ENCODE data around the gene TMEM92.
"Not testable (repeated sequence)": the region's sequence is repeated elsewhere in the genome, so short reads cannot be mapped to it uniquely, and the experiment has no call there.

The TMEM92 gene

GRCh38 chr17:50276588-50277356 is 2.5 kb downstream of the TMEM92 start:
- no peak for DNase-seq

GRCh38 chr17:50277357-50277754 is 3.1 kb downstream of the TMEM92 start:
- no peak for DNase-seq

- no peak for DNase-seq
Observed at GRCh38 chr17:50278526-50279180, 4.4 kb downstream of the TMEM92 start.

GRCh38 chr17:50279181-50279526 is 4.9 kb downstream of the TMEM92 start:
- DNase-seq = no peak

- DNase-seq = no peak
Observed at GRCh38 chr17:50279639-50280038, 5.4 kb downstream of the TMEM92 start.

- DNase-seq = no peak
Observed at GRCh38 chr17:50280068-50280467, 5.8 kb downstream of the TMEM92 start.

- DNase-seq = no peak
Observed at GRCh38 chr17:50280801-50281441, 6.7 kb downstream of the TMEM92 start.

GRCh38 chr17:50281739-50282401 is 7.6 kb downstream of the TMEM92 start:
- DNase-seq = no peak

GRCh38 chr17:50283246-50283645 is 9.0 kb downstream of the TMEM92 start:
- no peak for DNase-seq

- DNase-seq = no peak
Observed at GRCh38 chr17:50283714-50284113, 9.4 kb downstream of the TMEM92 start.

- DNase-seq = no peak
Observed at GRCh38 chr17:50285941-50286340, 11.7 kb downstream of the TMEM92 start.

GRCh38 chr17:50287302-50287701 is 13.0 kb downstream of the TMEM92 start:
- DNase-seq = not testable (repeated sequence)

GRCh38 chr17:50288306-50288705 is 14.0 kb downstream of the TMEM92 start:
- no peak for DNase-seq

GRCh38 chr17:50289278-50289677 is 15.0 kb downstream of the TMEM92 start:
- DNase-seq = no peak

GRCh38 chr17:50289991-50290702 is 15.9 kb downstream of the TMEM92 start:
- DNase-seq = peak; percentile 10

- DNase-seq = no peak
Observed at GRCh38 chr17:50290933-50291332, 16.7 kb downstream of the TMEM92 start.

GRCh38 chr17:50292465-50292864 is 18.2 kb downstream of the TMEM92 start:
- DNase-seq = no peak

- no peak for DNase-seq
Observed at GRCh38 chr17:50295021-50295420, 20.8 kb downstream of the TMEM92 start.

GRCh38 chr17:50297407-50297865 is 23.2 kb downstream of the TMEM92 start:
- peak; percentile 70 for DNase-seq

GRCh38 chr17:50298018-50298417 is 23.8 kb downstream of the TMEM92 start:
- DNase-seq = no peak

GRCh38 chr17:50299776-50300175 is 25.5 kb downstream of the TMEM92 start:
- DNase-seq = no peak

GRCh38 chr17:50300824-50301223 is 26.6 kb downstream of the TMEM92 start:
- DNase-seq = not testable (repeated sequence)
